PC-3 (cell line): ENCODE measurements around the gene OR9I1. TPM values are rescaled to one million over a fixed set of nuclear protein-coding genes. Genes with fewer than 3 reads are reported as not detected.

Experiments
- ATAC-seq: fragments of 200-7000 bp; cut with Tn5 transposase; 2 replicates; pipeline ENCODE4 v1.9.1; 2020; ENCODE audit warnings: mild to moderate bottlenecking, moderate library complexity
- BruUV-seq: library from RNA; stranded (reverse); fragments of 400-500 nt; replicated peaks from 2 replicates; lab custom pipeline; 2021; lab: Mats Ljungman, UMichigan
- CTCF ChIA-PET: fragments of 300-600 bp; sonication (Branson Sonifier 250); formaldehyde crosslinking; loops from one replicate; lab custom pipeline; 2022; ENCODE audit warnings: antibody characterized with exemption; lab: Charles Lee
- POLR2A ChIA-PET: fragments of 300-600 bp; sonication (Branson Sonifier 250); formaldehyde crosslinking; loops from one replicate; lab custom pipeline; 2022; ENCODE audit warnings: antibody characterized with exemption; ENCODE audit not compliant: unreplicated experiment; lab: Charles Lee
- DNase-seq: peaks from one replicate; pipeline ENCODE4 v3.0.0-alpha.2; 2015
- H2AFZ ChIP-seq: fragments of 300-600 bp; sonication (generic); 2 replicates; pipeline ENCODE4 v1.6.0; 2016; ENCODE audit warnings: antibody characterized with exemption, low read length
- H3F3A ChIP-seq: fragments of 300-600 bp; sonication (generic); one replicate; pipeline ENCODE4 v1.6.0; 2017; ENCODE audit warnings: antibody characterized with exemption, low read length, control low read depth, mild to moderate bottlenecking; ENCODE audit not compliant: unreplicated experiment
- H3K27ac ChIP-seq: fragments of 300-600 bp; sonication (generic); 2 replicates; pipeline ENCODE4 v1.5.1; 2016; ENCODE audit warnings: mild to moderate bottlenecking, low read length
- H3K27me3 ChIP-seq: fragments of 300-600 bp; sonication (generic); 2 replicates; pipeline ENCODE4 v1.6.1; 2016; ENCODE audit warnings: low read length, mixed read lengths
- H3K36me3 ChIP-seq: fragments of 300-600 bp; sonication (generic); 2 replicates; pipeline ENCODE4 v1.6.1; 2016; ENCODE audit warnings: low read depth, mixed run types, low read length, mixed read lengths
- H3K4me1 ChIP-seq: fragments of 300-600 bp; sonication (generic); 2 replicates; pipeline ENCODE4 v1.5.1; 2016; ENCODE audit warnings: low read length; ENCODE audit not compliant: insufficient read depth
- H3K4me2 ChIP-seq: fragments of 300-600 bp; sonication (generic); 2 replicates; pipeline ENCODE4 v1.6.0; 2016; ENCODE audit warnings: low read length
- H3K4me3 ChIP-seq: fragments of 300-600 bp; sonication (generic); 2 replicates; pipeline ENCODE4 v1.5.1; 2016; ENCODE audit warnings: mild to moderate bottlenecking, low read length, mixed read lengths
- H3K79me2 ChIP-seq: fragments of 300-600 bp; sonication (generic); 2 replicates; pipeline ENCODE4 v1.6.1; 2017; ENCODE audit warnings: low read length, mixed read lengths
- H3K9ac ChIP-seq: fragments of 300-600 bp; sonication (generic); 2 replicates; pipeline ENCODE4 v1.6.0; 2016; ENCODE audit warnings: mild to moderate bottlenecking, low read length
- H3K9me2 ChIP-seq: fragments of 300-600 bp; sonication (generic); replicated peaks from 2 replicates; pipeline ENCODE4 v1.6.1; 2016; ENCODE audit warnings: mixed run types, low read length, mixed read lengths
- H3K9me3 ChIP-seq: fragments of 300-600 bp; sonication (generic); 2 replicates; pipeline ENCODE4 v1.6.1; 2016; ENCODE audit warnings: low read length, mixed read lengths
- H4K20me1 ChIP-seq: fragments of 300-600 bp; sonication (generic); 2 replicates; pipeline ENCODE4 v1.6.1; 2016; ENCODE audit warnings: low read length, mixed read lengths
- EZH2 ChIP-seq: fragments of 300-600 bp; sonication (generic); IDR thresholded peaks from one replicate; pipeline ENCODE4 v1.6.1; 2017; ENCODE audit warnings: antibody characterized with exemption, mild to moderate bottlenecking, low read length; ENCODE audit not compliant: unreplicated experiment
- EZH2phosphoT487 ChIP-seq: fragments of 300-600 bp; sonication (generic); IDR thresholded peaks from 2 replicates; pipeline ENCODE4 v1.6.1; 2018; ENCODE audit warnings: mild to moderate bottlenecking, antibody characterized with exemption, low read length, borderline replicate concordance
- intact Hi-C: fragments of 100-400 bp; cut with micrococcal nuclease; formaldehyde crosslinking; loops from 2 replicates; pipeline ENCODE4 v1.9.0; 2023
- total RNA-seq: library from RNA; depleted of rRNA; stranded (reverse); fragments of >200 nt; gene quantifications from 2 replicates; pipeline ENCODE4 v1.2.3, GENCODE V29; 2014
- TF ChIP-seq, protein P1 (sequence below): fragments of 300-600 bp; sonication (generic); conservative IDR thresholded peaks from 2 replicates; pipeline ENCODE4 v1.5.1; 2017; ENCODE audit warnings: antibody characterized with exemption, low read depth, mild to moderate bottlenecking, low read length

Gene OR9I1
- total RNA-seq, 1 experiment from 2014 or later = not detected

DNA sequence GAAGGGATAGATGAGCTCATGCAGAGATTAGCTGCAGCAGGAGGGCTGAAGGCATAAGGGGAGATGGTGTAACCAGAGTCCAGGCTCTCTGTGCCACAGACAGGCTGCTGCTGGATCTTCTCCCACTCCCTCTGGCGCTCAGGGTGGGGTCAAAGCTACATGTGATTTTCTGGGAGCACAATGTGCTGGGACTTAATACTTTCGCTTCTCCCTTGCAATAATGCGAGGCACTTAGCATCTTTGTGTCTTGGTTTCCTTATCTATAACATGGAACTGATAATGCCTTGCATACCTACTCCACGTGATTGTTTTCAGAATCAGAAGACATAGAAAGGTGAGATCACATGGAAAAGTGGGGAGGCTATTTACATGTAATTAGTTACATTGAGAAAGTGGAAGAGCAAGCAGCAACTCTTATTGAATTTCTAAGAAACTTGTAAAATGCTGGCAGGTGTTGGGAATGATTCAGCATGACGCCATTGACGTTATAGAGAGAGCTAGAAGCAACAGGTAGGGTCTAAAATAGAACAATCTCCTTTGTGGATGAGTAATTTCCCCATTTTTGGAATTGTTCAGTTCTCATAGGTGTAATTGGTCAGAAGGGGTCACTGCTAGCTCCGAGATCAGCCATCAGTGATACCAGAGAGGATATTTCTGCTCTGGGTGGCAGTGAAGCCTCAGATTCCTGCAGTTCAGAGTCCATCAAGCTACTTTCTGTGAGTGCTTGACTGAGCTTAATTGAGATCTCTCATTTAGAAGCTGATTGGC, 8.2 kb upstream of the OR9I1 start:
- H3K9me3 ChIP-seq = no peaks in the 10 kb centered on the region
- no peaks in the 10 kb centered on the region for H3K9me2 ChIP-seq
- peaks cover 10% of the 10 kb centered on the region; the same call in 1 of the 2 replicates for H3K4me1 ChIP-seq
- H4K20me1 ChIP-seq = no peaks in the 10 kb centered on the region
- no peaks in the 10 kb centered on the region for H3K79me2 ChIP-seq
- no TSS peak for BruUV-seq
- peaks cover 7% of the 10 kb centered on the region; the same call in 1 of the 2 replicates for H3K27me3 ChIP-seq
- intact Hi-C loops = loop anchor here (5.0 kb wide), 1 partner anchor 379 kb away; no protein-coding TSS in a partner anchor
- CTCF ChIA-PET = interaction anchor here (0.8 kb wide), 1 partner anchor 380 kb away, joined by 3 read pairs; no protein-coding TSS in a partner anchor
- DNase-seq (peak; percentile 80), ATAC-seq (peak; percentile 51)
- no peaks in the 10 kb centered on the region for H3K36me3 ChIP-seq
- no peak overlapping the region for H3K27ac ChIP-seq
- no peak for TF ChIP-seq EZH2
- TF ChIP-seq, protein P1, sequence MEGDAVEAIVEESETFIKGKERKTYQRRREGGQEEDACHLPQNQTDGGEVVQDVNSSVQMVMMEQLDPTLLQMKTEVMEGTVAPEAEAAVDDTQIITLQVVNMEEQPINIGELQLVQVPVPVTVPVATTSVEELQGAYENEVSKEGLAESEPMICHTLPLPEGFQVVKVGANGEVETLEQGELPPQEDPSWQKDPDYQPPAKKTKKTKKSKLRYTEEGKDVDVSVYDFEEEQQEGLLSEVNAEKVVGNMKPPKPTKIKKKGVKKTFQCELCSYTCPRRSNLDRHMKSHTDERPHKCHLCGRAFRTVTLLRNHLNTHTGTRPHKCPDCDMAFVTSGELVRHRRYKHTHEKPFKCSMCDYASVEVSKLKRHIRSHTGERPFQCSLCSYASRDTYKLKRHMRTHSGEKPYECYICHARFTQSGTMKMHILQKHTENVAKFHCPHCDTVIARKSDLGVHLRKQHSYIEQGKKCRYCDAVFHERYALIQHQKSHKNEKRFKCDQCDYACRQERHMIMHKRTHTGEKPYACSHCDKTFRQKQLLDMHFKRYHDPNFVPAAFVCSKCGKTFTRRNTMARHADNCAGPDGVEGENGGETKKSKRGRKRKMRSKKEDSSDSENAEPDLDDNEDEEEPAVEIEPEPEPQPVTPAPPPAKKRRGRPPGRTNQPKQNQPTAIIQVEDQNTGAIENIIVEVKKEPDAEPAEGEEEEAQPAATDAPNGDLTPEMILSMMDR = peak; percentile 47
- no peak overlapping the region for H3K4me3 ChIP-seq
- 0 out of 2 replicates have a peak overlapping the region, but pooled peaks have one; percentile 24 for H2AFZ ChIP-seq
- peak overlapping the region; percentile 65 for H3K4me2 ChIP-seq
- no peak overlapping the region for H3K9ac ChIP-seq
- no peaks in the 10 kb centered on the region for H3F3A ChIP-seq
- POLR2A ChIA-PET = interaction anchor here (0.5 kb wide), 1 partner anchor 498 kb away, joined by 5 read pairs; no protein-coding TSS in a partner anchor

DNA sequence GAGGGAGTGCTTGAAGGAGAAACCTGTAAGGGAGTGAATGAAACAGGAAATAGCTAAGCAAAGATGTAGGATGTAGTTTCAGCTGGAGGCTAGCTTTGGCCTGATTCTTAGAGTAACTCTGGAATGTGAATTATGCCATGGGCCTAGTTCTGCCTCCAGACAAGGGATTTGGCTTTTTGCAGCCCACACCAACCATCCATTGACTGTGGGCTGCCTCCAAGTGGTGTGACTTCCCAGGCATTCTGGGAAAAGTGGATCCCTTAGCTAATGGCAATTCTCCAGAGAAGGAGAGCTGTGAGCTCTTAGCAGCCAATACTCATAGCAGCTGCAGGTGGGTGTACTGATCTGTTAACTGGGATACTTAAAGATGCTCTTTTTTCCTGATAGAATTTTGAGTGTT, 2.0 kb upstream of the OR9I1 start:
- no TSS peak for BruUV-seq
- H4K20me1 ChIP-seq = no peaks in the 10 kb centered on the region
- no peaks in the 10 kb centered on the region for H3K79me2 ChIP-seq
- no peak overlapping the region for H3K9ac ChIP-seq
- ATAC-seq = no peak
- no peaks in the 10 kb centered on the region for H3F3A ChIP-seq
- no peak overlapping the region for H3K4me3 ChIP-seq
- no peak overlapping the region for H3K27ac ChIP-seq
- H3K9me2 ChIP-seq = no peaks in the 10 kb centered on the region
- no peaks in the 10 kb centered on the region for H3K9me3 ChIP-seq
- CTCF ChIA-PET = no interaction called here
- no peak overlapping the region for H2AFZ ChIP-seq
- no peaks in the 10 kb centered on the region for H3K36me3 ChIP-seq
- H3K27me3 ChIP-seq = peaks cover 9% of the 10 kb centered on the region; the same call in 1 of the 2 replicates
- intact Hi-C loops = no loop called here
- POLR2A ChIA-PET = no interaction called here
- no peaks in the 10 kb centered on the region for H3K4me1 ChIP-seq
- TF ChIP-seq EZH2 (no peak), EZH2phosphoT487 (no peak)
- TF ChIP-seq, protein P1 = no peak
- H3K4me2 ChIP-seq = no peak overlapping the region
- no peak for DNase-seq

DNA sequence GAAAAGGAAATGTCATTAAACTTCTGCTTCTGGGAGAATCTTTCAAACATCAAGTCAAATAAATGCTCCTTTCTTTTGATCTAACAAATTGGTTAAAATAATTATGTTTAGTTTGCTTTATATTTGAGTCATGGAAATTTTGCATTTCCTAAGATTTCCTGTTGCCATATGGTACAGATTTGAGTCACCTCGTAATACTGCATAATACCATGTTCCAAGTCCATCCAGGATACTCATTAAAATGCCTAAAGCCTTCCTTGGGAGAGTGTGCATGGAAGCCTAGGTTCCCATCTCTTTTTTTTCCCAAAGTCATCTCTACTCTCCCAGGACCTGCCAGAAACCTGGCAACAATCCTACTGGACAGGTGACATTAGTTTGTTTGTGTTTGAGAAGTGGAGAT, 4.2 kb downstream of the OR9I1 start:
- no peaks in the 10 kb centered on the region for H3K79me2 ChIP-seq
- ATAC-seq = peak; percentile 61
- H2AFZ ChIP-seq = no peak overlapping the region
- no peak overlapping the region for H3K27ac ChIP-seq
- ChIA-PET CTCF (no interaction called here), POLR2A (no interaction called here)
- no peaks in the 10 kb centered on the region for H4K20me1 ChIP-seq
- TF ChIP-seq, protein P1 = no peak
- TF ChIP-seq EZH2phosphoT487 = no peak
- no peak for TF ChIP-seq EZH2
- H3K4me3 ChIP-seq = no peak overlapping the region
- intact Hi-C loops = no loop called here
- H3K27me3 ChIP-seq = peaks cover 36% of the 10 kb centered on the region; the same call in 1 of the 2 replicates
- no peak overlapping the region for H3K4me2 ChIP-seq
- H3K9me3 ChIP-seq = no peaks in the 10 kb centered on the region
- DNase-seq = peak; percentile 43
- no peaks in the 10 kb centered on the region for H3K36me3 ChIP-seq
- 0 out of 2 replicates have a peak, but pooled peaks cover 4% of the 10 kb centered on the region for H3K9me2 ChIP-seq
- H3F3A ChIP-seq = no peaks in the 10 kb centered on the region
- no TSS peak for BruUV-seq
- H3K4me1 ChIP-seq = no peaks in the 10 kb centered on the region
- H3K9ac ChIP-seq = no peak overlapping the region
